NT2/D1 (cell line): ENCODE data around the gene PANX2.

Experiments used
- SUZ12 ChIP-seq: IDR thresholded peaks from 2 replicates; pipeline ENCODE4 v1.6.1; 2011; ENCODE audit not compliant: insufficient read length, insufficient read depth; ENCODE audit errors: extremely low read depth
- YY1 ChIP-seq: IDR thresholded peaks from 2 replicates; pipeline ENCODE4 v1.6.1; 2011; ENCODE audit not compliant: insufficient read length, insufficient read depth
- ZNF274 ChIP-seq: IDR thresholded peaks from 2 replicates; pipeline ENCODE4 v1.6.1; 2011; ENCODE audit warnings: mild to moderate bottlenecking, low read depth, low read length

DNA sequence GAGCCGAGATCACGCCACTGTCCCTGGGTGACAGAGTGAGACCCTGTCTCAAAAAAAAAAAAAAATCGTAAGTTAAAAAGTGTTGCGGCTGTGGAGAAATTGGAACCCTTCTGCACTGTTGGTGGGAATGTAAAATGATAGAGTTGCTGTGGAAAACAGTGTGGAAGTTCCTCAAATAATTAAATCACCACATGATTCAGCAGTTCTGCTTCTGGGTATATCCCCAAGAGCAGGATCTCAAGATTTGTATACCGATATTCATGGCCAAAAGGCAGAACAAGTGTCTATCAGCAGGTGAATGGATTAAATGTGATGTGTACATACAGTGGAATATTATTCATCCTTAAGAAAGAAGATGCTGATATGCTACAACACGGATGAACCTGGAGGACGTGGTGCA lies 34.0 kb downstream of the PANX2 start:
- no peak for TF ChIP-seq ZNF274
- no peak for TF ChIP-seq YY1
- TF ChIP-seq SUZ12 = no peak
